ENCODE results near the gene STRA6. TPM values are rescaled to one million over a fixed set of nuclear protein-coding genes. Genes with fewer than 3 reads are reported as not detected.

Gene STRA6
- total and polyA plus RNA-seq, 2 of the 8 experiments (the other 6 are each of a cell fraction or from before 2014, with no cell fraction given) = 9.3 to 14.5 TPM

GRCh38 chr15:74211656-74212055 is 9.1 kb upstream of the STRA6 start (continued):
- TF ChIP-seq CTCF (IDR thresholded peaks at IDR 0.05; ENCODE audit: control extremely low read depth in 1 of 3, insufficient read depth in 1 of 3, low read depth in 1 of 3, low read length in 3 of 3) = no peak
- TF ChIP-seq CHD1 (IDR thresholded peaks at IDR 0.05; ENCODE audit: low read depth, low read length) = no peak
- TF ChIP-seq MAX (IDR thresholded peaks at IDR 0.05) = no peak
- TF ChIP-seq SIRT6 (IDR thresholded peaks at IDR 0.05; ENCODE audit: low read length) = no peak

All from H1 (cell line).